Coronary artery (tissue), 2 donors: ENCODE measurements around the gene EIF4E1B.

Experiments used
- DNase-seq: peaks from one replicate; pipeline ENCODE4 v3.0.0-alpha.2; 2017; ENCODE audit warnings: low spot score
- H3K27ac ChIP-seq, 2 donors: fragments of 200-600 bp; sonication (generic); one replicate each; pipeline ENCODE4 v1.5.1; 2016 to 2019
- H3K4me3 ChIP-seq: fragments of 200-600 bp; sonication (generic); 2 replicates; pipeline ENCODE4 v1.5.1; 2016; ENCODE audit warnings: mild to moderate bottlenecking, moderate library complexity
- CTCF ChIP-seq: fragments of 200-600 bp; sonication (generic); IDR thresholded peaks from one replicate; pipeline ENCODE4 v1.5.1; 2019; ENCODE audit warnings: antibody characterized with exemption

EIF4E1B gene

GRCh38 chr5:176664479-176664878 is 34.0 kb downstream of the EIF4E1B start:
- Histone ChIP-seq H3K27ac (no peak overlapping the region), H3K4me3 (no peak overlapping the region)
- no peak for TF ChIP-seq CTCF
- no peak for DNase-seq

GRCh38 chr5:176664886-176665285 is 34.4 kb downstream of the EIF4E1B start:
- no peak overlapping the region for H3K27ac ChIP-seq
- no peak for DNase-seq
- no peak overlapping the region for H3K4me3 ChIP-seq
- TF ChIP-seq CTCF: no peak

GRCh38 chr5:176665517-176665916 is 35.0 kb downstream of the EIF4E1B start:
- Histone ChIP-seq H3K27ac (no peak overlapping the region), H3K4me3 (no peak overlapping the region)
- no peak for DNase-seq
- TF ChIP-seq CTCF: no peak

GRCh38 chr5:176667637-176668036 is 37.2 kb downstream of the EIF4E1B start:
- TF ChIP-seq CTCF: no peak

GRCh38 chr5:176670449-176670848 is 40.0 kb downstream of the EIF4E1B start:
- no peak overlapping the region for H3K4me3 ChIP-seq
- no peak for TF ChIP-seq CTCF
- DNase-seq: no peak
- no peak overlapping the region for H3K27ac ChIP-seq

More at GRCh38 chr5:176667637-176668036, 37.2 kb downstream of the EIF4E1B start:
- no peak overlapping the region for H3K27ac ChIP-seq
- H3K4me3 ChIP-seq: no peak overlapping the region
- no peak for DNase-seq

GRCh38 chr5:176671399-176671798 is 40.9 kb downstream of the EIF4E1B start:
- DNase-seq: no peak
- TF ChIP-seq CTCF: no peak
- H3K27ac ChIP-seq: no peak overlapping the region
- no peak overlapping the region for H3K4me3 ChIP-seq

- no peak for DNase-seq
- TF ChIP-seq CTCF: no peak
- Histone ChIP-seq H3K4me3 (no peak overlapping the region), H3K27ac (no peak overlapping the region)
Observed at GRCh38 chr5:176671890-176672747, 41.6 kb downstream of the EIF4E1B start.
